Vagina (tissue), 2 donors: ENCODE results near the gene LZTR1.

ENCODE experiments used
- CTCF ChIP-seq, 3 experiments: fragments of 450-650 bp in 2 of 3; fragments of 200-600 bp in 1 of 3; sonication (generic) in 1 of 3; IDR thresholded peaks; one replicate each; pipeline ENCODE4 v1.5.1; 2017 to 2019; ENCODE audit warnings: antibody characterized with exemption in 3 of 3, mild to moderate bottlenecking in 2 of 3, moderate library complexity in 2 of 3
- POLR2AphosphoS5 ChIP-seq, 2 donors: sonication (generic); formaldehyde crosslinking; IDR thresholded peaks; one replicate each; pipeline ENCODE4 v1.9.0; 2017; ENCODE audit warnings: antibody characterized with exemption in 2 of 2, mild to moderate bottlenecking in 2 of 2, low read depth in 1 of 2; ENCODE audit not compliant: insufficient read depth in 1 of 2

GRCh38 chr22:21033895-21034294, 51.8 kb downstream of the LZTR1 start:
- TF ChIP-seq POLR2AphosphoS5 (IDR thresholded peaks at IDR 0.05; ENCODE audit: insufficient read depth in 1 of 2, low read depth in 1 of 2) = no peak
- TF ChIP-seq CTCF (IDR thresholded peaks at IDR 0.05) = no peak
